ENCODE data around the gene MON2.
"Not testable (repeated sequence)": the region's sequence is repeated elsewhere in the genome, so short reads cannot be mapped to it uniquely, and the experiment has no call there.

MON2 gene

GRCh38 chr12:62481843-62482540 is 15.4 kb downstream of the MON2 start:
- DNase-seq (ENCODE audit: low read depth, low spot score): no peak

- no peak for DNase-seq (ENCODE audit: low read depth, low spot score)
Observed at GRCh38 chr12:62482769-62483168, 16.1 kb downstream of the MON2 start.

GRCh38 chr12:62484233-62484632 is 17.6 kb downstream of the MON2 start:
- DNase-seq (ENCODE audit: low read depth, low spot score): no peak

GRCh38 chr12:62505786-62506185 is 39.2 kb downstream of the MON2 start:
- no peak for DNase-seq (ENCODE audit: low read depth, low spot score)

GRCh38 chr12:62512901-62513300 is 46.3 kb downstream of the MON2 start:
- no peak for DNase-seq (ENCODE audit: low read depth, low spot score)

GRCh38 chr12:62514080-62514479 is 47.5 kb downstream of the MON2 start:
- DNase-seq (ENCODE audit: low read depth, low spot score): not testable (repeated sequence)

- no peak for DNase-seq (ENCODE audit: low read depth, low spot score)
Observed at GRCh38 chr12:62516927-62517326, 50.3 kb downstream of the MON2 start.

GRCh38 chr12:62517887-62518286 is 51.3 kb downstream of the MON2 start:
- DNase-seq (ENCODE audit: low read depth, low spot score): no peak

GRCh38 chr12:62519043-62519442 is 52.4 kb downstream of the MON2 start:
- DNase-seq (ENCODE audit: low read depth, low spot score): no peak

GRCh38 chr12:62520361-62520760 is 53.7 kb downstream of the MON2 start:
- DNase-seq (ENCODE audit: low read depth, low spot score): no peak

- DNase-seq (ENCODE audit: low read depth, low spot score): no peak
Observed at GRCh38 chr12:62522984-62523383, 56.4 kb downstream of the MON2 start.

- no peak for DNase-seq (ENCODE audit: low read depth, low spot score)
Observed at GRCh38 chr12:62523619-62524018, 57.0 kb downstream of the MON2 start.

- no peak for DNase-seq (ENCODE audit: low read depth, low spot score)
Observed at GRCh38 chr12:62525271-62525670, 58.6 kb downstream of the MON2 start.

- DNase-seq (ENCODE audit: low read depth, low spot score): no peak
Observed at GRCh38 chr12:62530596-62530995, 64.0 kb downstream of the MON2 start.

- no peak for DNase-seq (ENCODE audit: low read depth, low spot score)
Observed at GRCh38 chr12:62532333-62532732, 65.7 kb downstream of the MON2 start.

- DNase-seq (ENCODE audit: low read depth, low spot score): no peak
Observed at GRCh38 chr12:62533087-62533754, 66.6 kb downstream of the MON2 start.

- no peak for DNase-seq (ENCODE audit: low read depth, low spot score)
Observed at GRCh38 chr12:62533755-62534107, 67.1 kb downstream of the MON2 start.

GRCh38 chr12:62536546-62536945 is 69.9 kb downstream of the MON2 start:
- no peak for DNase-seq (ENCODE audit: low read depth, low spot score)

GRCh38 chr12:62537551-62537950 is 70.9 kb downstream of the MON2 start:
- no peak for DNase-seq (ENCODE audit: low read depth, low spot score)

- DNase-seq (ENCODE audit: low read depth, low spot score): no peak
Observed at GRCh38 chr12:62540354-62540753, 73.7 kb downstream of the MON2 start.

- DNase-seq (ENCODE audit: low read depth, low spot score): no peak
Observed at GRCh38 chr12:62542814-62543213, 76.2 kb downstream of the MON2 start.

- no peak for DNase-seq (ENCODE audit: low read depth, low spot score)
Observed at GRCh38 chr12:62543324-62543723, 76.7 kb downstream of the MON2 start.

- DNase-seq (ENCODE audit: low read depth, low spot score): no peak
Observed at GRCh38 chr12:62543741-62544140, 77.1 kb downstream of the MON2 start.
